NCI-H1105 treated with DMSO at 0.1 percent for 48 hours (cell line): ENCODE measurements around the gene SORT1.
A peak's percentile ranks its signal among the peaks of the same experiment; 100 is the strongest.
"Not testable (repeated sequence)": the region's sequence is repeated elsewhere in the genome, so short reads cannot be mapped to it uniquely, and the experiment has no call there.

Source experiments
- DNase-seq: peaks from one replicate; lab custom pipeline; 2025; lab: John Stamatoyannopoulos, UW

SORT1 gene

DNA sequence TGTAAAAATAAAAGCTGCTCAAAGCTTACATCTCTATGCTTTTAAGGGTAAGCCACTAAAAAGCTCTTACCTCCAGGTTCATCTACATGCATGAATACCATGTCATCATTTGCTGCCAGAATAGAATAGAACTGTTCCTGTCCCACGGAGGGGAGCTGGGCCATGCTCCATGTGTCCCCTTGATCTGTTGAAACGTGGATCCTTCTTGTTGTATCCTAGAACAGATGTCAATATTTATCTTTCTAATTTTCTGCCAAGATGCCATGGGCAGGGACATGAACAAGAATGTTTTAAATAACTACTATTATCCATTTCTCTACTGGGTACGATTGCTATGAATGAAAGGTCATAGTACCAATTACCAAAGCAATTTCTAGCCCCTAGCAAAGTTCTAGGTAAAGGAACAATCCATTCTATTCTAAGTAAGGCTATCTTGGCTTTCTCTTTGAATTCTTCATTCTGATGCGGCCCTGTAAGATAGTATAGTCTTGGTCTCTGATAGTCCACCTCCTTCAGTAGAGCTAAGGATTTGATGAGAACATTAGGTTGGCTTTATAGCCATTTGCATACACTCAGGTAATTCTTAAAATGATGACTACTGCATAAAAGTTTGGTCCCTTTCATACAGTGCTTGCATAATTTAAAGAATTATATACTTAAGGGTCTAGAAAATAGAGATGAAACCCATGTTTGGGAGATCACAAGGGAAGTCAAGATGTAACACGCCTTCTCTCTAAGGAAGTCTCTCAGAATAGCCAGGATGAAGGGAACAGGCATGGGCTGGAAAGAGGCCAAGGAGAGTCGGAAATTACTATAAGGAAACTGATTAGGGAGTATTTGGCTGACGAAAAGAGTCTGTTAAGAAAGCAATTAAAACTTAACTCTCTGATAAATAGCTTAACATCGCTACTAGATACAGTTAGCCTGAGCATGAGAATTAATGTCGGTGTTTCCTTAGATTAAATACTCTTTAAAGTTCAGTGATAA, 55.5 kb downstream of the SORT1 start:
- DNase-seq: no peak

DNA sequence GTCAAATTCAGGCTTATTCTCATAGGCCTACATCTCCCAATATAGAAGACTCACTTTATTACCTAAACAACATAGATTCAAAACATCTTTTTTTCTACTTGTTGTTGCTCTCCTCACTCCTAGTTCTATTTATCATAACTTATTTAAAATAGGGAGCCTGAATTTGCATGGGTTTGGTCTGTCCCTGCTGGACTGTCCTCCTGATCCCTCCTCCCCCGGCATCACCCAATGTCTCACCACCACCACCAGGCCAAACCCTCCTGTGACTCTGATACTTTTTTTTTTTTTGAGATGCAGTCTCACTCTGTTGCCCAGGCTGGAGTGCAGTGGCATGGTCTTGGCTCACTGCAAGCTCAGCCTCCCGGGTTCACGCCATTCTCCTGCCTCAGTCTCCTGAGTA, 59.1 kb downstream of the SORT1 start:
- no peak for DNase-seq

DNA sequence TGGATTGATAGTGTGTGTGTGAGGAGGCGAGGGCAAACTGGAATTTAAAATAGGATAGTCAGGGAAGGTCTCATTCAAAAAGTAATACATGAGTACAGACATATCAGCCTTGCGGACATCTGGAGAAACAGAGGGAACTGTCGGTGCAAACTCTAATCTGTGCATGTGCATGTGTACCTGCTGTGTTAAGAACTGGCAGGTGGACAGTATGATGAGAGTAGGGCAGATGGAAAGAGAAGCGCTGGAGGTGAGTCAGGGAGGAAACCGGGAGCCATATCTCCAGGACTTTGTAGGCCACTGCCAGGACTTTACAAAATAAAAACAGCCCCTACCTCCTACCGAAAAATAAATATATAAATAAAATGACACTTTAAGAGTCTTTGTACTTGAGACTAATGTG, 59.6 kb downstream of the SORT1 start:
- no peak for DNase-seq

DNA sequence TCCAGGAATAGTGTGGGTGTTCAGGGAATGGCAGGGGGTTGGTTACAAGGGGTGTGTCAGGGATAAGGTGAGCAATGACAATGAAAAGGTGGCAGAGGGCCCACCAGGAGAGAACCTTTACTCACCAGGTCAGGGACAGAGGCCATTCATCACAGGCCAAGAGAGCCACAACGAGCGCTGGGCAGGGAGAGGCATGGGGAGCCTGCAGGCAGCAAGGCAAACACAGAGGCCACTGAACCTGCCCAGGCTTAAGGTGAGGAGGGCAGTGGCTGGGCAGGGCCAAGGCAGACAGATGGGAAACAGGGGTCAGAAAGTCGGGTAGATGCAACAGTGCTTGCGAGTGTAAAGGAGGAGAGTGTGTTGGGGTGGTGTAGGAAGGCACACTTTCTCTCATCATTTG, 62.6 kb downstream of the SORT1 start:
- DNase-seq: no peak

DNA sequence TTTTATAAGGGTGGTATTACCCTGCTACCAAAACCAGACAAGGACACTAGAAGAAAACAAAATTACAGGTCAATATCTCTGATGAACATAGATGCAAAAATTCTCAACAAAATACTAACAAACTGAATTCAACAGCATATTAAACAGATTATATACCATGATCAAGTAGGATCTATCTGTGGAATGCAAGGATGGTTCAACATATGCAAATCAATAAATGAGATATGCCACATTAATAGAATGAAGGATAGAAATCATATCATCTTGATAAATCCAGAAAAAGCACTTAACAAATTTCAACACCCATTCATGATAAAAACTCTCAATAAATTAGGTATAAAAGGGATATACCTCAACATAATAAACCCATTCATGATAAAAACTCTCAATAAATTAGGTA, 66.6 kb downstream of the SORT1 start:
- no peak for DNase-seq

DNA sequence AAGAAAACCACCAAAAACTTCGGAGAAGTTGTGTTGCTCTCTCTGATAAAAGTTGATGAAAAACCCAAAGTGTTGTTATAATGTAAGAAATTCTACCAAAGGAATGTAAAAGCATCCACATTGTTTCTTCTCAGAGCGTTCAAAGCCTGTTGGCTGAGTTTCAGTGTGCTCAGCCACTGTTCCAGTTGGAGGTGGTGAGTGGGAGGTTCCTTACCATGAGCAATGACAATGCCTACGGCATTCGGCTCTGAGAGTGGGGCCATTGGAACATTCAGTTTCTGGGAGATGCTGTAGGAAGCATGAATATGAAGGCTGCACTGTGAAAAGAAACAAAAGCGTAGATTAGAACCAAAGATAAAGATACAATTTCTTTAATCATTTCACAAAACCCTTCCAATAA, 70.4 kb downstream of the SORT1 start:
- DNase-seq: no peak

DNA sequence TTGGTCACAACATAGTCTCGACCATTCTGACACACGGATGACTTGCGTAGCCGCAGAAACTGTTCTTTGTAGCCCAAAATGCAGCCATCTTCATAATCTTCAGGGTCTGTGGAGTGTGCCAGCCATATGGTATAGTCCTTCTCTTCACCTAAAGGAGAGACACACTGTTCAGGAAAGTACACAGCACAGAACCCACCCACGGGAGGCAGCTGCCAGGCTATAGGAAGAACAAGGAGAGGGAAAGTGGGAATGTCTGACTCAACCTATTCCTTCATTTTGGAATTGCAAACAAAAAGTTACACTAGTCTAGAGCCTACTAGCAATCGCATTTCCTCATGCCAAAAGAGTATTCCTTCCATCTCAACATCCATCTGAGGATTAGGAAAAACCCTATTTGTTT, 74.7 kb downstream of the SORT1 start:
- DNase-seq: no peak

DNA sequence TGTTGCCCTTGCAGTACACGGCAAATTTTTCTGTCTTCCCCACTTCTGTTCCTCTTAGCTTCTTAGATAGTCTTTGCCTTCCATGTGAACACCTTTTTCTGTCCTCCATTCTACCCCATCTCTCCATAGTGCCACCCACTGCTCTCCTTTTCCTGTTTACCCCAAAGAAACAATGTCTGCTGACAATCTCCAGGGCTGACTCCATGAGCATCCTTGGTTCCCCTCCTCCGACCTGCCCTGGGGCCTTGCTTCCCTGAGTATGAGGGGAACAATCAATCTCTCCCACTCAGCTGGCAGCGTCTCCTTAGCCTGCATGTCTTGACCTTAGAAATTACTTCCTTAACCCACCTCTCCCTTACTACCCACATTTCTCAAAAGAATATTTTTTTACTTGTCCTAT, 78.6 kb downstream of the SORT1 start:
- no peak for DNase-seq

DNA sequence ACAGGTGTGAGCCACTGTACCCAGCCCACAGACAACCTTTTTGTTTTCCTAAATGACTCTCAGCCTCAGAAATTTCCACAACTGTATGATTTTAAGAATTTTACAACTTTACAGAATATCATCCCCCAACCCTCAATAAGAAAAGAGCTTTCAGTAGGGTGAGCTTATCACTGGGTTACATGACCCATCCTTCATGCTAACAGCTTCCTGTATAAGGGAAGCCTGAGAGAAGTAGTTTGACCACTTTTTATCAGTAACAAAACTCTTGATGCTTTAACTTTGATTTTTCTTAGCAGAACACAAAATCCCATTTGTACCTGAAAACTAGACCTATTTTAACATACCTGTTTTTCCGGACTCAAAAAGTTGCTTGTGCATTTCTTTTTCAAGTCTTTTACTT, 81.2 kb downstream of the SORT1 start:
- no peak for DNase-seq

DNA sequence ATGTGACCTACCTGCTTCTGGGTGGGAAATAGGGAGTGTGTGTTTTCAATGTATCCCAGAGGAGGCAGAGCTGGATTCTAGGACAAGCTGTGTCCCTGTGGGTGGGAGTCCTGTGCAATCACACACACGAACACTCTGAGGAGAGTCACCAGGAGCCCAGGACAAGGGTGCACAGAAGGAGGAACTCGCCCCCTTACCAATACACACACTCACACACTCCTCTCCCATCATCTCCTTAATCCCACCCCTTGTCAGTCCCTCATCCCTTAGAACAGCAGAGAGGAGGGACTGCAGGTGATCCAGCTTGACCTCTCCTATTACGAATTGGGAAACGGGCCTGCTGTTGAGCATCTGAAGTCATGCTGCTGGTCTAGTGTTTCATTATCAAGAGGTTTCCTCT, 82.4 kb downstream of the SORT1 start:
- no peak for DNase-seq

DNA sequence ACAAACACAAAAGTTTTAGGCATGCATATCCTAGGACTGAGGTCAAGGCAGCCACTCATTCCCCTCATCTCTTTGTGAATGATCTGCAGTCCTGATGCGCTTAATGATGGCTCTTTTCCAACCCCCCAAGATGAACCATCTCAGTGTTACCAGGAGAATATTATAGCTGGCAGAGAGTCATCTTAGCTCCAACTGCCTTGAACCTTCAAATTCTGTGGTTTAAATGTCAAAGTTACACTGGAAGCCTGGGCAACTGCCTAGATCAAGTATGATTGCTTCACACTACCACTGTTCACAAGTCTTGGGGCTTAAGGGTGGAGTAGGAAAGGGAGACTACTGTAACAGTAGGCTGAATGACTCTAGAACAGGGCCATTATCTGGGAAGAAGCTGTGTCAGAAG, 82.9 kb downstream of the SORT1 start:
- DNase-seq: no peak

DNA sequence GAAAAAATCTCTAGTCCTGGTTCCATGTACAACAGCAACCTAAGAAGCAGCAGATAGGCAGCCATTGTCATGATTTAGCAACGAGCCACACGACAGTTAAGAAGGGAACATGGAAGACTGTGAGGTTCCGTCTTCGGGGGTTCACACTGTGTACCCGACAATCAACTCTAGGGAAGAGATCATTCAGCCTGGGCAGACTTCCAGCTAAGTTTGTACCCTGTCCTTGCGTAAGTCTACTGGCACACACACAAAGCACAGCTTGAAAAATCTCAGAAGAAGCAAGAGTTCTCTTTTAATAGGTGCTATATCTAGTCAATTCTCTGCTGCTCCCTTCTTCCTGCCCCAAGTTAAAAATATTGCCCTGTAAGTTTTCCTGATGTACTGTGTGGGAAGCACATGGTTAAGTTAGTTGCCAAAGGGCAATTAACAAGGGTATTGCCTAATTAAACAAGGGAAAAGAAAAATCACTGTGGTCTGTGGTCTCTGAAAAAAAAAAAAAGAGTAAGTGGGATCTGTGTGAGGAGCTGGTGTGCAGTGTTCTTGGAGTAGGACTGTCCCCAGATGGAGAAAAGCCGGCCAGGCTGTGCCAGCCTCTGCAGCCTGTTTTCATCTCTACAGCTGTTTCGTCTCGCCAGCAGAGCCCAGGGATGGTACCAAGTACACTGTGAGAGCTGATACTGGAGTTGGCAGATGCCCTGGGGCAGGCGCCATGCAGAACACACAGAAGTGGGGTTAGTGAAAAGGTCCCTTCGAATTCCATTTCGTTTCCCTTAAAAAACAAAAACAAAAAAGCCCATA, 84.5 kb downstream of the SORT1 start:
- DNase-seq: no peak

DNA sequence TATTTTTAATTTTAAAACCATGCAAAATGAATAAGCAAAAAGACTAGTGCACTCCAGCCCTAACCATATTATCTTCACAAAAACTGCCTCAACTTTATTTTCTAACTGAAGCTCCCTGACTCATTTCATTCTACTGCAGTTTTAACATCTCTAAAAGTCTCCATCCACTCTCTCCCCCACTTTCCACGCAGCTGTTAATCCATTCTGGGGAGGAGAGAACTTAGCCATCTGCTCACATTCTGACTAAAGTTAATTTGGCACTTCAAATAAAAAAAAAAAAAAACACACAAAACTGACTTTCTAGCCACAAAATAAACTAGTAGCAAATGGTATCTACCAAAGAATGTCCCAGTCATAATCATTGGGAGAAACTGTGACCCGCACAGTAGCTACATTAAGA, 85.5 kb downstream of the SORT1 start:
- no peak for DNase-seq

DNA sequence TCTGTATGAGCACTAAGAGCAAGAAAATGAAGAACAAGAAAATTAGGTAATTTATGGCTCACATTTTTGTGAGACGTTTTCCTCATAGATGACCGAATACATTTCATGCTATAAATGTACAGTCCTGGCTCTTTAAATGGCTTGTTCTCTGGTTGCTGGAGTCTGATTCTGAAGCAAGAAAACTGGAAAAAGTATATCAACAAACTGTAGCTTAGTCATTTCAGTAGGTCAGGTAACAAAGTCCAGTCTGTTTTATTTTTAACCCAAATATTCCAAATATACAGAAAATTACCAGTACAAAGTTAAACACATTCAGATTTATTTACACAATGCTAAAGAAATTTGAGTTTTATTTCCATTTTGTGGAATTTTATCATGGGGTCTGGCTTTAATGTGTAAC, 88.4 kb downstream of the SORT1 start:
- DNase-seq: no peak

DNA sequence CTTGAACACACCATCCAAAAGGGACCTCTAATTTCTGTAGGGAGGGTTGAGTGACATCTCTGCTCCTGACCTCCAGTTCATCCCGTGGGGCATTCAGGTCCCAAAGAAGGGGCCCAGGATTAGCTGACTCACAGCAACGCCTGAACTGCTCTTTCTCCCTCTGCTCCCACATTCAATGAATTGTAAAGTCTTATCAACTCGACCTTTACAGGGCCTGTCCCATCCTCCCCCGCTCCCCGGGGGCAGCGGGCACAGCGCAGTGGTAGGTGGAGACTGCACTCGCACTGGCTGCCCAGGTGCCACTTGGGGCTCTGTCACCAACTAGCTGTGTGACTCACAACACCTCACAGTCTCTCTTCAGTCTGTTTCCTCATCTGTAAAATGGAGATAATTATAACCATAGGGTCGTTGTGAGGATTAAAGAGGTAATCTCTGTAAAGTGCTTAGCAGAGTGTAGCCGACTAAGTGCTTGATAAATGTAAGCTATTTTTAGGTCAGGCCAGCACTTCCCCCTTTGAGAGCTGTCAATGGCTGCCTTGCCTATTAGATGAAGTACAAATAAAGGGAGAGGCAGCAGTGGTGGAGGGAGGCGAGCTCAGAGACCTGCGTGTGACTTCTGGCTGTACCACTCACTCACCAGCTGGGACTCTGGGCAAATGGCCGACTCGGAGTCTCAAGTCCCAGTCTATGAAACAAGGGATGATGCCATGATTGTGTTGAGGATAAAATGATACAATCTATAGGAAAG, 90.3 kb downstream of the SORT1 start:
- DNase-seq: peak; percentile 80

DNA sequence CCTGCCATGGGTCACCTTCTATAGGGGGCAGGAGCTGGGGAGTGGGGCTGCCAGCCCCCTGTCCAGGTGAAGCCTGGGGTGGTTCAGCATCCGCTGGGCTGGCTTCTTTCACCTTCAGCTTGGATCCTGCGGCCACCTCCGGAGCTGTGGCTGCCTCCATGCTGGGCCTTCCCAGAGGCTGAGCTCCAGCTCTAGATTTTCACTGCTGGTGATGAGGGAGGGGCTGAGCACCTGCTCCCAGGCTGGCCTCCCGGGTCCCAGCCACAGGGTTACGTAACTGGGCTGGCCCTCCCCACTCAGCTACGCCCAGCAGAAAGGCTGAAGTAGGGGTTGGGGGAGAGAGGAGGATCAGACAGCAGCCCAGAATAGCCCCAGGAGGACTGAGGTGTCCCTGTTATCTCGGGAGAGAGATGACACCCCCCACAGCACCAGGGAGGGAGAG, 90.9 kb downstream of the SORT1 start, which contains the start of gene MYBPHL:
Gene MYBPHL (minus strand): TSS at position 180 of the 442 bp plus-strand sequence. CDS start 20 bp downstream, at position 160.
- no peak for DNase-seq

DNA sequence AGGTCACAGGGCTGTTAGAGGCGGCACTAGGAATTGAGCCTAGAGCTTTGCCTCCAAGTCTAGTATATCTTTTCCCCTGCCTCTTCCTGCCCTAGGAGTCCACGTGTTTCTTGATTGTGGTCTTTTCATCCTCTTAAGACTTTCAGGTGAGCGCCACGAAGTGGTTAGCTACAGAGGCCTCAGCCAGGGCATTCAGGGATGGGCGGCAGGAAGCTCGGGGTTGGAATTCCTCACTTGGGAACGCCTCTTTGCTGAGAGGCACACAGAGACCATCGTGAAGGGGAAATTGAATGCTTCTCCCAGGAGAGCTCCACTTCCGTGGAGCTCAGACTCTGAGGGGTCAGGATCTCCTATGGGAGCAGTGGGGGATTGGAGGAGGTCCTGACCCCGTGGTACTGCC, 91.7 kb downstream of the SORT1 start:
- not testable (repeated sequence) for DNase-seq

DNA sequence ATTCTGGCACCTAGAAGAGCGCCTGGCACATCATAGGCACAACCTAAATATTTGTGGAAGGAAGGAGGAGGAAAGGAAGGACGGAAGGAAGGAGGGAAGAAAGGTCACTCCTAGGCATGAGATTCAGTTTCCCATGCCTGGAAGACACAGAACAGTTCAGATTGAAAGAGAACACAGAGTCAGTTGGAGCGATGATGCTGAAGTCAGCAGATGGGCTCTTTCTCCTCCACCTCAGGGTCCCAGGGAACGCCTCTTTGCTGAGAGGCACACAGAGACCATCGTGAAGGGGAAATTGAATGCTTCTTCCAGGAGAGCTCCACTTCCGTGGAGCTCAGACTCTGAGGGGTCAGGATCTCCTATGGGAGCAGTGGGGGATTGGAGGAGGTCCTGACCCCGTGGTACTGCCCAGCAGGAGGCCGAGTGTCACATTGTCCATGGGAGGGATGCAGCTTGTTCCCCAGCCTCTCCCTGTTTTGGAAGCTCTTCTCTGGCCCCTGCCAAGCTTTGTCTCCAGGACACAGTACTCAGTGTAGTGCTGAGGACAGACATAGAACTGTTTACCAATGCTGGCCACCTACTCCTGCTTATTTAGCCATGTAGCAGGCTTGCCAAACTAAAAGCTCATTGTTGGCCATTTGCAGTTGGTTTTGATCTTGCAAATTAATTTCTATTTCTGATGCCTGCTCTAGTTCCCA, 93.3 kb downstream of the SORT1 start:
- DNase-seq: no peak

DNA sequence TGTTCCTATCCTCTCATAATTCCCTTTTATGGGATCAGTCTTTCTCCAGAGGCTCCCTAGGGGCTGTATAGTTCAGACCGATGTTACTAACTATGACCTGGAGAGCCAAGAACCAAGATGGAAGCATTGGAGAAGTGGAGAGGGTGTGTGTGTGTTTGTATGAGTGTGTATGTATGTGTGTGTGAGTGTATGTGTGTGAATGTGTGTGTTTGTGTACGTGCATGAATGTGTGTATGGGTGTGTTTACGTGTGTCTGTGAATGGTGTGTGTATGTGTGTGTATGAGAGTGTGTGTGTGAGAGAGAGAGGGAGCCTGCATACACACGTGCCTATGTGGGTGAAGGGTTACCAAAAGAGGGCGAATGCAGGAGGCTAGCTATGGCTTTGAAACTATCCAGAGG, 95.8 kb downstream of the SORT1 start:
- no peak for DNase-seq

DNA sequence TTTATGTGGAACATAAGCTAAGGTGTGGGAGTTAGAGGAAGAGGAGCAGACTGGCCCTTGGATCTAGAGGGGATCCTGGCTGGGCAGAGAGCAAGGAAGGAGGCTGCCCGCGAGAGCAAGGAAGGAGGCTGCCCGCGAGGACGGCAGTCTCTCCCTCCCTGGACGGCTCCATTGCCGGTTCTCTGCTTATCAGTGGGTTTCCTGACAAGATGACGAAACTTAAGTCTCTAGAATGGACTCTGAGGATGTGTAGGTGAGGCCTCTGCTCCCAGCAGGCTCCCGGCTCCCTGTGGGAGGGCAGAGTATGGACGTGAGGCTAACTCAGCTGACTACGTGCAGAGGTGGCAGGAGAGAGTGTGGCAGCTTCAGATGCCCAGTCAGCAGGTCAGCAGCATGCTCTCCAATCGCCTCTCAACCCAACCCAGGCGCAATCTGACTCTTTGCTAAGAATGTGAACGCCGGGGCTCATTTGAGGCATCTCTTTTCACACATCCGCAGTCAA, 97.0 kb downstream of the SORT1 start:
- no peak for DNase-seq

DNA sequence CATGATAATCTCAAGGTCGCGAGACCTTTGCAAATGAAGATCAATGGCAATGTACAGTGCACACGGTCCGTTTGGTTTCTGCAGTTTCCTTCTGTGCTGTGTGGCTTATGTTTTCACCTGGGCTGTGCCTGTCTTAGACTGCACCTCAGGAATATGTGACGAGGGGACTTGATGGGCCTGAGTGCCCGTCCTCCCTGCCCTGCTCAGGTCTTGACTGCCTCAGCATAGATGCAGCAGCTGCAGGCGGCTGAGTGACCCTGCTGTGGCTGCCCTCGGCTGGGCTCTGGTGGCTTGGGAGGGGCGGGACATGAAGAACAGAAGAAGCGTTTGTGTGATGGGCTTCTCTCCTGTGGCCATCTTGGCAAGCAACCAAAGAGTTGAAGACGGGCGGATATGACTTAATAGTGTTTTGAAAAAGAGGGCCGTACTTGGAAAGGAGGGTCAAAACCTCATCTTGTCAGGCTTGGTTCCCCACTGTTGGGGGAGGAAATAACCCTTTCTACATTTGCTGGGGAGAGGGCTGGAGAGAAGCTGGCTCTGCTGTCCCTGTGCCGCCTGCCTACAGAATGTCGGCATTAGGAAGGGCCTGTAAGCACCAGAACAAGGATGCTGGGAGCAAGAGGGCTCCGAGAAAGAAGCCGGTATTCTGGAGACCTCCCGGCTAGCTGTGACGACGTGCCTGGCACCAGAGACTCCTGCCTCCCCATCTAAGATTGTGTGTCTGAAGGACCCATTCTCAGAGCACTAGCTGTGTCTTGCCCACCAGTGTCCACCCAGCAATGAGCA, 98.0 kb downstream of the SORT1 start:
- DNase-seq: no peak
